DND-41 (cell line): Measurements from ENCODE around the gene PLCD1.

ENCODE experiments used
- ATAC-seq: fragments of 200-7000 bp; cut with Tn5 transposase; 3 replicates; pipeline ENCODE4 v1.9.1; 2021; ENCODE audit warnings: low read depth; ENCODE audit not compliant: insufficient read depth
- DNase-seq: peaks from one replicate; pipeline ENCODE4 v3.0.0-alpha.2; 2020
- H2AFZ ChIP-seq: 2 replicates; pipeline ENCODE4 v1.6.0; 2012; ENCODE audit warnings: low read depth, low read length
- H3K27ac ChIP-seq: 2 replicates; pipeline ENCODE4 v1.5.1; 2012; ENCODE audit warnings: low read length, inconsistent platforms
- H3K27me3 ChIP-seq: fragments of 200-600 bp; sonication (generic); 2 replicates; pipeline ENCODE4 v1.6.0; 2012; ENCODE audit warnings: low read length, mild to moderate bottlenecking, inconsistent platforms; ENCODE audit not compliant: insufficient read depth, poor library complexity
- H3K36me3 ChIP-seq: 2 replicates; pipeline ENCODE4 v1.5.1; 2012; ENCODE audit warnings: low read length, inconsistent platforms; ENCODE audit not compliant: insufficient read depth
- H3K4me1 ChIP-seq: 2 replicates; pipeline ENCODE4 v1.5.1; 2012; ENCODE audit warnings: mild to moderate bottlenecking, low read length; ENCODE audit not compliant: insufficient read depth
- H3K4me2 ChIP-seq: 2 replicates; pipeline ENCODE4 v1.6.0; 2012; ENCODE audit warnings: mild to moderate bottlenecking, moderate library complexity, low read length, inconsistent platforms; ENCODE audit not compliant: insufficient read depth
- H3K4me3 ChIP-seq, 2 experiments: fragments of 200-600 bp in 1 of 2; shearing (Covaris generic) in 1 of 2; 2 replicates each; pipeline ENCODE4 v1.5.1; 2012 to 2016; ENCODE audit warnings: inconsistent platforms in 2 of 2, low read length in 2 of 2, mild to moderate bottlenecking in 2 of 2, low read depth in 1 of 2, moderate library complexity in 1 of 2
- H3K79me2 ChIP-seq: 2 replicates; pipeline ENCODE4 v1.6.0; 2012; ENCODE audit warnings: low read length, inconsistent platforms; ENCODE audit not compliant: insufficient read depth
- H3K9ac ChIP-seq: 2 replicates; pipeline ENCODE4 v1.6.0; 2012; ENCODE audit warnings: low read depth, mild to moderate bottlenecking, inconsistent platforms, low read length, moderate library complexity
- H3K9me3 ChIP-seq: 2 replicates; pipeline ENCODE4 v1.5.1; 2012; ENCODE audit warnings: low read length, moderate library complexity, mild to moderate bottlenecking, inconsistent platforms; ENCODE audit not compliant: insufficient read depth, severe bottlenecking
- H4K20me1 ChIP-seq: 2 replicates; pipeline ENCODE4 v1.6.0; 2012; ENCODE audit warnings: low read length; ENCODE audit not compliant: insufficient read depth
- EZH2 ChIP-seq: IDR thresholded peaks from 3 replicates; pipeline ENCODE4 v1.6.1; 2012; ENCODE audit warnings: borderline replicate concordance, low read depth, mild to moderate bottlenecking, moderate library complexity, low read length, inconsistent platforms; ENCODE audit not compliant: severe bottlenecking
- TF ChIP-seq, protein P1 (sequence below): IDR thresholded peaks from 2 replicates; pipeline ENCODE4 v1.5.1; 2012; ENCODE audit warnings: borderline replicate concordance, low read length, moderate library complexity, mild to moderate bottlenecking; ENCODE audit not compliant: poor library complexity, severe bottlenecking; ENCODE audit errors: extremely low read depth

PLCD1 gene

DNA sequence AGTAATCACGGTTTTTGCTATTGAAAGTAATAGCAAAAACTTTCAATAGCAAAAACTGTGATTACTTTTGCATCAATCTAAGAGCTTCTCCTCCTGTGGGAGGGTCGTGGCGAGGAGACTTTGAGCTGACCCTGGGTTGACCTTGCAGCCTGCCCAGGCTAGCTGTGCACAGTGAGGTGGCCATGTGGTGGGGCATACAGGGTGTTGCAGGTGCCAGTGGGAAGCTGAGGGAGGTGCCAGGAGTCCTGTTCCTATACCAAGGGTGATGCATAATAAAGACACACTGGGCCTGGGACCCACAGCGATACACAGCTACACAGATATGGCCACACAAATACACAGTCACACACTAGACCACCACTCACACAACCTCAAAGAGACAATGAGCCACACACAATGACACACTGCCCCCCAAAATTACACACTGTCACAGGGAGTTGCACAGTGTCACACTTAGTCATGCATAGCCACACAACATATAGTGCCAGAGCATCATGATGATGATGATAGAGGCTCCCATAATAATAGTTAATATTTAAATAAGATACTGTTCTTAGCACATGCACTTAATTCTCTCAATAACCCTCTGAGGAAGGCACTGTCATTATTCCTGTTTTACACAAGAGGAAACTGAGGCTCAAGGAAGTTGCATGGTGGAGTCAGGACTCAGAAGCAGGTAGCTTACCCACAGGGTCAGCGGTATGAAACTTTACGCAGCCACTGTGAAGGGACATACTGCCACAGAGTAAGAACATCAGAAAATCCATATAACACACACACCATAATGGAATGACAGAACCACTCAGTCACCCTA lies 6.3 kb downstream of the PLCD1 start:
- Histone ChIP-seq H3K4me3 (peak overlapping the region in 1 of 2 experiments; percentile 72; a peak in 2 of 4 replicates), H2AFZ (peak overlapping the region; percentile 88)
- DNase-seq = no peak

DNA sequence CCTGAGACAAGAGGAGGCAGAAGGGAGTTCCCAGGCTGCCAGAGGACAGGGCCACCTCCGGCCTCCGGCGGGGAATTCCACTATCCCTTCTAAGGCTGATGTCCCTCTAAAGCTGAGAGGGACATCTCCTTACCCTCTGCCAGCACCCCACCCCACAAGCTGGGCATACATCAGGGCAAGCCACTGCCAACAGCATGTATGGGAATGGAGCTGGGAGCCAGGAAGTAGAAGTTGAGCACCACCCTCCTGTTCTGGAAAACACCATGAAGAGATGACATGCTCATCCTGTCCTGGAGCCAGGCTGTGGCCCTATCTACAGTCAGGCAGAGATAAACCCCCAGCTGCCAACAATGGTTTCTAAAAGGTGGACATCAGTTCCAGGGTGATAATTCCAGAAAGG lies 7.1 kb downstream of the PLCD1 start:
- no peak for TF ChIP-seq EZH2
- Histone ChIP-seq H3K4me1 (peaks cover 23% of the 10 kb centered on the region), H3K27me3 (no peaks in the 10 kb centered on the region), H3K4me2 (no peak overlapping the region), H3K27ac (no peak overlapping the region), H3K36me3 (no peaks in the 10 kb centered on the region), H3K4me3 (no peak overlapping the region), H3K9me3 (no peaks in the 10 kb centered on the region), H3K9ac (no peak overlapping the region), H2AFZ (no peak overlapping the region), H3K79me2 (no peaks in the 10 kb centered on the region), H4K20me1 (no peaks in the 10 kb centered on the region)
- no peak for ATAC-seq
- DNase-seq = no peak

More for the DNA sequence above, 6.3 kb downstream of the PLCD1 start:
- 0 out of 2 replicates have a peak overlapping the region, but pooled peaks have one; percentile 73 for H3K27ac ChIP-seq
- no peaks in the 10 kb centered on the region for H4K20me1 ChIP-seq
- TF ChIP-seq, protein P1, sequence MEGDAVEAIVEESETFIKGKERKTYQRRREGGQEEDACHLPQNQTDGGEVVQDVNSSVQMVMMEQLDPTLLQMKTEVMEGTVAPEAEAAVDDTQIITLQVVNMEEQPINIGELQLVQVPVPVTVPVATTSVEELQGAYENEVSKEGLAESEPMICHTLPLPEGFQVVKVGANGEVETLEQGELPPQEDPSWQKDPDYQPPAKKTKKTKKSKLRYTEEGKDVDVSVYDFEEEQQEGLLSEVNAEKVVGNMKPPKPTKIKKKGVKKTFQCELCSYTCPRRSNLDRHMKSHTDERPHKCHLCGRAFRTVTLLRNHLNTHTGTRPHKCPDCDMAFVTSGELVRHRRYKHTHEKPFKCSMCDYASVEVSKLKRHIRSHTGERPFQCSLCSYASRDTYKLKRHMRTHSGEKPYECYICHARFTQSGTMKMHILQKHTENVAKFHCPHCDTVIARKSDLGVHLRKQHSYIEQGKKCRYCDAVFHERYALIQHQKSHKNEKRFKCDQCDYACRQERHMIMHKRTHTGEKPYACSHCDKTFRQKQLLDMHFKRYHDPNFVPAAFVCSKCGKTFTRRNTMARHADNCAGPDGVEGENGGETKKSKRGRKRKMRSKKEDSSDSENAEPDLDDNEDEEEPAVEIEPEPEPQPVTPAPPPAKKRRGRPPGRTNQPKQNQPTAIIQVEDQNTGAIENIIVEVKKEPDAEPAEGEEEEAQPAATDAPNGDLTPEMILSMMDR = no peak
- TF ChIP-seq EZH2 = no peak
- ATAC-seq = no peak
- no peaks in the 10 kb centered on the region for H3K27me3 ChIP-seq
- no peaks in the 10 kb centered on the region for H3K36me3 ChIP-seq
- peak overlapping the region; percentile 58; the same call in 1 of the 2 replicates for H3K9ac ChIP-seq
- H3K79me2 ChIP-seq = no peaks in the 10 kb centered on the region
- H3K4me1 ChIP-seq = peaks cover 23% of the 10 kb centered on the region
- H3K9me3 ChIP-seq = no peaks in the 10 kb centered on the region
- H3K4me2 ChIP-seq = peak overlapping the region; percentile 88

DNA sequence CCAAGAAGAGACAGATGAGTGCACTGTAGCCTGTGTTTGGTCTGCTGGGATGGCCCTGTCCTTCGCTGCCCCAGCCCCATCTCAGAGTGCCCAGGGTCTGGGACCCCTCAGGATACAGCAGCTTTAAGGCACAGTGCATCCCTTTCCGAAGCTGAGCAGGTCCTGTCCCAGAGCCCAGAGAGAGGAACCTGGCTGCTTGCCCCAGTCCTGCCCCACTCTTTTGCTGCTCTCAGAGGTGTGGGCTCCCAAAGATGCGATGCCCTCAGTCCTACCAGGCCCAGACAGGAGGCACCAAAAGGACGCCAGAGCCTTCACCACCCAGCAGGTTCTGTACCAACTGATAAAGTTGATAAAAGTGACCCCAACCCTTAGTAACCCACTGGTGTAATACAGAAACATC lies 8.2 kb downstream of the PLCD1 start:
- Histone ChIP-seq H3K36me3 (0 out of 2 replicates have a peak, but pooled peaks cover 4% of the 10 kb centered on the region), H2AFZ (no peak overlapping the region), H3K27me3 (no peaks in the 10 kb centered on the region), H3K4me2 (no peak overlapping the region), H3K27ac (no peak overlapping the region), H3K4me1 (peaks cover 23% of the 10 kb centered on the region), H4K20me1 (no peaks in the 10 kb centered on the region), H3K4me3 (no peak overlapping the region), H3K79me2 (no peaks in the 10 kb centered on the region), H3K9ac (no peak overlapping the region), H3K9me3 (no peaks in the 10 kb centered on the region)
- no peak for DNase-seq
- TF ChIP-seq EZH2 = no peak
- TF ChIP-seq, protein P1 = no peak
- no peak for ATAC-seq

DNA sequence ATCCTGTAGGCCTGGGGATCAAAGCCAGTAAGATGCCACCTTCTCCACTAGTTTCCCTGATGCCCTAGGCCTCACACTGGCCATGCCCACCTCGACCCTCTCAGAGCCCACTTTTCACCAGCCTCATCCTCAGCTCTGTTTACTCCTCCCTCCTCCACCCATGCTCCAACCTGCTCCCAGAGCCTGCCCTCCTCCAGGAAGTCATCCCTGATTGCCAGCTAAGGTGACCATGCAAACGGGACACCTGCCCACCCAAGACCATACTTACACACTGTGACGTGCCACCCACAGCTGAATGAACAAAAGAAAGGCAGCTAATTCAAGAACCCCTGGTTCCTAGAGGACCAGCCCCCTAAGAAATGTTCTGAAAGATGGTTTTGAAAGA lies 9.1 kb downstream of the PLCD1 start:
- Histone ChIP-seq H3K9ac (no peak overlapping the region), H3K36me3 (0 out of 2 replicates have a peak, but pooled peaks cover 9% of the 10 kb centered on the region), H2AFZ (no peak overlapping the region), H3K79me2 (no peaks in the 10 kb centered on the region), H3K4me3 (no peak overlapping the region), H3K9me3 (no peaks in the 10 kb centered on the region), H3K4me2 (no peak overlapping the region), H3K27me3 (no peaks in the 10 kb centered on the region), H4K20me1 (no peaks in the 10 kb centered on the region), H3K4me1 (peaks cover 16% of the 10 kb centered on the region), H3K27ac (no peak overlapping the region)
- TF ChIP-seq, protein P1 = no peak
- no peak for DNase-seq
- no peak for ATAC-seq
